Colonic mucosa (tissue), 4 donors: Measurements from ENCODE around the gene BCS1L. TPM values are rescaled to one million over a fixed set of nuclear protein-coding genes. Genes with fewer than 3 reads are reported as not detected.
A peak's percentile ranks its signal among the peaks of the same experiment; 100 is the strongest.
"Not testable (repeated sequence)": the region's sequence is repeated elsewhere in the genome, so short reads cannot be mapped to it uniquely, and the experiment has no call there.

Experiments used
- DNase-seq: peaks from one replicate; pipeline ENCODE4 v3.0.0-alpha.2; 2020
- H3K27ac ChIP-seq: fragments of 200-600 bp; one replicate; pipeline ENCODE4 v1.8.0; 2021
- H3K27me3 ChIP-seq: fragments of 200-600 bp; one replicate; pipeline ENCODE4 v1.8.0; 2021
- H3K36me3 ChIP-seq: fragments of 200-600 bp; one replicate; pipeline ENCODE4 v1.8.0; 2021
- H3K4me1 ChIP-seq: fragments of 200-600 bp; one replicate; pipeline ENCODE4 v1.8.0; 2021; ENCODE audit warnings: mild to moderate bottlenecking
- H3K4me3 ChIP-seq: fragments of 200-600 bp; one replicate; pipeline ENCODE4 v1.8.0; 2021
- H3K9ac ChIP-seq, 2 donors: one replicate each; pipeline ENCODE4 v1.7.0; 2013; ENCODE audit warnings: control low read depth in 2 of 2, low read depth in 2 of 2, low read length in 2 of 2
- H3K9me3 ChIP-seq: fragments of 200-600 bp; one replicate; pipeline ENCODE4 v1.8.0; 2021
- CTCF ChIP-seq: fragments of 200-600 bp; IDR thresholded peaks from one replicate; pipeline ENCODE4 v1.8.0; 2022; ENCODE audit warnings: antibody characterized with exemption, mild to moderate bottlenecking
- intact Hi-C: fragments of 100-400 bp; cut with DNase I; formaldehyde crosslinking; loops from one replicate; pipeline ENCODE4 v1.14.1; 2022
- total RNA-seq, 2 donors: library from RNA; stranded (reverse); fragmentation: NEBNext Ultra II Directional in 1 of 2; extraction: Animal tissue kit (Norgen Biotek cat#: 25700) in 1 of 2; gene quantifications; one replicate each; pipeline ENCODE4 v1.2.1, GENCODE V29; 2021
- donor health status: healthy.
- donor health status: DM: no; HTN: no; CAD: no.
- donor health status: DM: no; HTN: no; CAD: no.

Gene BCS1L
- total RNA-seq, 2 donors from 2014 or later, result 21.7 to 63.7 TPM

- Histone ChIP-seq H3K4me1 (peaks cover 10% of the 10 kb centered on the region), H3K9ac (peak within 1 kb of the TSS; percentile 71 to 79), H3K9me3 (no peaks in the 10 kb centered on the region), H3K4me3 (peak within 1 kb of the TSS; percentile 72), H3K36me3 (no peaks in the 10 kb centered on the region), H3K27ac (peak within 1 kb of the TSS; percentile 51), H3K27me3 (no peaks in the 10 kb centered on the region)
- no peak for TF ChIP-seq CTCF
- intact Hi-C loops, result no loop called here
- DNase-seq, result peak; percentile 86
Observed at GRCh38 chr2:218671654-218672566, 12.4 kb downstream of the BCS1L start, which contains the start of the genes RNF25 and STK36. TSS of gene RNF25 (minus strand) at chr2:218672002. CDS start at chr2:218671970, 32 bp downstream. TSS of gene STK36 (plus strand) at chr2:218672086. CDS start at chr2:218672830, 744 bp downstream.

- no peak for TF ChIP-seq CTCF
- Histone ChIP-seq H3K9me3 (no peaks in the 10 kb centered on the region), H3K4me3 (no peak overlapping the region), H3K9ac (no peak overlapping the region), H3K27me3 (no peaks in the 10 kb centered on the region), H3K4me1 (no peaks in the 10 kb centered on the region), H3K27ac (no peak overlapping the region), H3K36me3 (no peaks in the 10 kb centered on the region)
- intact Hi-C loops, result no loop called here
- DNase-seq, result no peak
Observed at GRCh38 chr2:218679119-218679518, 19.6 kb downstream of the BCS1L start.

GRCh38 chr2:218680061-218680460 is 20.6 kb downstream of the BCS1L start:
- no peak overlapping the region for H3K4me3 ChIP-seq
- H3K27me3 ChIP-seq, result no peaks in the 10 kb centered on the region
- no peak for TF ChIP-seq CTCF
- H3K9ac ChIP-seq, result no peak overlapping the region
- intact Hi-C loops, result no loop called here
- no peaks in the 10 kb centered on the region for H3K9me3 ChIP-seq
- H3K36me3 ChIP-seq, result no peaks in the 10 kb centered on the region
- no peak overlapping the region for H3K27ac ChIP-seq
- no peaks in the 10 kb centered on the region for H3K4me1 ChIP-seq
- DNase-seq, result no peak

- intact Hi-C loops, H3K36me3 ChIP-seq, H3K4me3 ChIP-seq, H3K9ac ChIP-seq, H3K4me1 ChIP-seq, H3K27ac ChIP-seq, H3K27me3 ChIP-seq, H3K9me3 ChIP-seq: not testable (repeated sequence)
- DNase-seq, result peak; percentile 54
- TF ChIP-seq CTCF, result peak; percentile 78
Observed at GRCh38 chr2:218687400-218688060, 28.0 kb downstream of the BCS1L start.

- no peak overlapping the region for H3K27ac ChIP-seq
- no peaks in the 10 kb centered on the region for H3K27me3 ChIP-seq
- no peak overlapping the region for H3K9ac ChIP-seq
- H3K4me1 ChIP-seq, result no peaks in the 10 kb centered on the region
- H3K9me3 ChIP-seq, result no peaks in the 10 kb centered on the region
- no peaks in the 10 kb centered on the region for H3K36me3 ChIP-seq
- no peak for DNase-seq
- intact Hi-C loops, result no loop called here
- TF ChIP-seq CTCF, result no peak
- no peak overlapping the region for H3K4me3 ChIP-seq
Observed at GRCh38 chr2:218691234-218691633, 31.8 kb downstream of the BCS1L start.
